Measurements from ENCODE around the gene CCDC91. TPM values are rescaled to one million over a fixed set of nuclear protein-coding genes. Genes with fewer than 3 reads are reported as not detected.

CCDC91 gene
- total RNA-seq (2011; cell fraction: chromatin; rRNA removed; ENCODE audit: low replicate concordance): 24.0 and 53.4 TPM in 2 replicates
- total RNA-seq (2011; cell fraction: nucleolus; rRNA removed): 11.8 and 13.6 TPM in 2 replicates
- total RNA-seq (2011; cell fraction: nucleoplasm; rRNA removed): 19.7 and 26.5 TPM in 2 replicates
- 21.4 and 26.3 TPM in 2 replicates for total RNA-seq (2014; rRNA removed)
- 29.5 and 38.1 TPM in 2 replicates for total RNA-seq (2014; rRNA removed; fragmentation: Illumina TruSeq; extraction: Trizol)
- 23.8 and 27.4 TPM in 2 replicates for total RNA-seq (2015; rRNA removed; fragmentation: Illumina TruSeq; extraction: Trizol)
- 23.9 and 24.3 TPM in 2 replicates for total RNA-seq (2021)
- 27.3 and 31.1 TPM in 2 replicates for polyA plus RNA-seq (2011; rRNA removed)
- 7.4 and 11.7 TPM in 2 replicates for polyA plus RNA-seq (2011; cell fraction: cytosol; rRNA removed)
- polyA plus RNA-seq (2011; cell fraction: nucleus; rRNA removed): 10.4 and 13.7 TPM in 2 replicates
- 22.1 and 24.8 TPM in 2 replicates for polyA plus RNA-seq (2012)
- 24.0 and 30.1 TPM in 2 replicates for polyA plus RNA-seq (2014; fragmentation: Illumina TruSeq; extraction: Trizol)
- polyA plus RNA-seq (2014; fragmentation: Nextera tagmentation; extraction: Ambion mirVana): 10 to 100 TPM; 10.1 to 11.3 TPM
- 20.9 and 23.7 TPM in 2 replicates for polyA plus RNA-seq (2014; rRNA removed)
- polyA minus RNA-seq (2011; rRNA and poly(A)+ RNA removed): 51.1 and 51.5 TPM in 2 replicates
- polyA minus RNA-seq (2011; cell fraction: cytosol; rRNA and poly(A)+ RNA removed): 21.2 and 22.4 TPM in 2 replicates
- polyA minus RNA-seq (2011; cell fraction: nucleus; rRNA and poly(A)+ RNA removed): 35.7 and 63.1 TPM in 2 replicates
- percentile 72 among the genes with signal in this experiment for Bru-seq, nascent RNA
- BruChase-seq, experiment 1, labeled RNA remaining after a 2-hour chase: percentile 81 among the genes with signal in this experiment
- percentile 73 among the genes with signal in this experiment for BruChase-seq, experiment 2, labeled RNA remaining after a 6-hour chase
- long read RNA-seq, experiment 1, transcript CCDC91-220 (16 exons, 2,738 nt): major isoform, 12 of 83 reads
- long read RNA-seq, experiment 1, partial matches to known transcripts: 10 of 83 reads
- long read RNA-seq, experiment 1, other reads (novel, unspliced or antisense): 58 of 83 reads
- long read RNA-seq, experiment 2, partial matches to known transcripts: 1 of 13 reads
- long read RNA-seq, experiment 2, other reads (novel, unspliced or antisense): 12 of 13 reads
- long read RNA-seq, experiment 3, partial matches to known transcripts: 9 of 25 reads
- long read RNA-seq, experiment 3, other reads (novel, unspliced or antisense): 12 of 25 reads

DNA sequence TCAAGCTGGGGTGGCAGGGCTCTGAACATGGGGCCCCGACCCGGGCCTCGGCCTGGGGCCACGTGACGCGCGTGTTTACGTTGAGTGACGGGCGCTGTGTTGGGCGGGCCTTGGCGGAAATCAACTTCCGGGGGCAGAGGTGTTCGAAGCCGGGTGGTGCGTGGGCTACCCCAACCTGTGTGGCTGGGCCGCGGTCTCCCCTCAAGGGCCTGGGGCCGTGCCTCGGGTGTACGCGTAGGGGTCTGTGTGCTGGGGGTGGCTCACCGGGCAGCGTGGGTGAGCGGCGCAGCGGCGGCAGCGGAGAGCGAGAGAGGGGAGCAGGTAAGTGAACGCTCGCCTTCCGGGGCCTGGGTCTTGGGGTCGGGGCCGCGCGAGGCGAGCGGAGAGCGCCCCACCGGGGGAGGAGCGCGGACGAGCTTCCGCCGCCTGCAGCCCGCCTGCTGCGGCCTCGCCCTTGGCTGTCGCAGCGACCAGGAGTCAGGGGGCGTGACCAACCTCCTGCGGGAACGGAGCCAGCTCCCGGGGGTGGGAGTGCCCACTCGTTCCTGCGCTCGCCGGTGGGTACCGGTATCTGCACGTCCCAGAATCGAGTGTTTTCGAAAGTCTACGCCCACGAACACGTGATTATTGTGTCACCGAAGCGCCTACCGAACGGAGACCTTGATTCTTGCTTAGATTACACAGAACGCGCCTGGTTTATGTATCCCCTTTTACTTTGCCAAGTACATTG lies at the start of gene CCDC91:
CCDC91 (plus strand) TSS at position 136 of the 730 bp plus-strand sequence. CDS start 66,760 bp downstream, outside the sequence.
- Histone ChIP-seq H3K9me1 (ENCODE audit: control insufficient read depth, insufficient read depth, low read length) (no peaks in the 10 kb centered on the region), H3K9ac (ENCODE audit: insufficient read depth in 1 of 2, low read depth in 2 of 2, low read length in 2 of 2) (peak within 1 kb of the TSS; percentile 93 to 95), H2AFZ (ENCODE audit: low read depth, low read length) (peak within 1 kb of the TSS; percentile 93), H3K27ac (ENCODE audit: extremely low read depth, low read depth, low read length) (peak within 1 kb of the TSS; percentile 96), H3K4me3 (peak within 1 kb of the TSS; percentile 66), H3K36me3 (ENCODE audit: control insufficient read depth, insufficient read depth, low read length) (no peaks in the 10 kb centered on the region), H3K79me2 (ENCODE audit: control insufficient read depth, insufficient read depth, low read length) (peaks cover 59% of the 10 kb centered on the region), H3K4me2 (ENCODE audit: insufficient read depth, low read length) (peak within 1 kb of the TSS; percentile 96), H3K4me1 (replicated peaks in 1 of 2; ENCODE audit: control insufficient read depth in 2 of 2, insufficient read depth in 2 of 2, low read length in 2 of 2) (peaks cover 8% of the 10 kb centered on the region in 2 experiments; a peak in 4 of 5 replicates), H3K27me3 (ENCODE audit: control insufficient read depth in 2 of 2, insufficient read depth in 2 of 2, low read length in 2 of 2) (no peaks in the 10 kb centered on the region), H3K9me3 (replicated peaks; ENCODE audit: control insufficient read depth, insufficient read depth, low read depth, low read length) (peaks cover 15% of the 10 kb centered on the region; the same call in 1 of the 2 replicates), H4K20me1 (replicated peaks; ENCODE audit: control insufficient read depth, insufficient read depth, low read length) (no peaks in the 10 kb centered on the region)
- FAIRE-seq: peak; percentile 89
- CTCF ChIA-PET (ENCODE audit: low intra/inter-chr PET ratio): no interaction called here
- no TSS peak for BruUV-seq (replicated peaks)
- intact Hi-C loops (cut with micrococcal nuclease) (loop anchor here (2.0 to 10.0 kb wide), 4 partner anchors 52 to 352 kb away; no protein-coding TSS in a partner anchor), in situ Hi-C loops (cut with MboI) (no loop called here)
- POLR2A ChIA-PET: interaction anchor here (0.6 to 2.1 kb wide), 16 partner anchors 11 to 389 kb away, joined by 3 to 8 read pairs (median 3); no protein-coding TSS in a partner anchor
- ATAC-seq: peak; percentile 90
- DNase-seq (ENCODE audit: extremely low read depth in 1 of 4, low spot score in 3 of 4): peak; percentile 88 to 95 (median 90)
- under 1% methylated on average over 62 of the region's 72 CpGs for WGBS (ENCODE audit: insufficient coverage, low coverage, missing lambda C conversion rate)
- TF ChIP-seq, protein P1, sequence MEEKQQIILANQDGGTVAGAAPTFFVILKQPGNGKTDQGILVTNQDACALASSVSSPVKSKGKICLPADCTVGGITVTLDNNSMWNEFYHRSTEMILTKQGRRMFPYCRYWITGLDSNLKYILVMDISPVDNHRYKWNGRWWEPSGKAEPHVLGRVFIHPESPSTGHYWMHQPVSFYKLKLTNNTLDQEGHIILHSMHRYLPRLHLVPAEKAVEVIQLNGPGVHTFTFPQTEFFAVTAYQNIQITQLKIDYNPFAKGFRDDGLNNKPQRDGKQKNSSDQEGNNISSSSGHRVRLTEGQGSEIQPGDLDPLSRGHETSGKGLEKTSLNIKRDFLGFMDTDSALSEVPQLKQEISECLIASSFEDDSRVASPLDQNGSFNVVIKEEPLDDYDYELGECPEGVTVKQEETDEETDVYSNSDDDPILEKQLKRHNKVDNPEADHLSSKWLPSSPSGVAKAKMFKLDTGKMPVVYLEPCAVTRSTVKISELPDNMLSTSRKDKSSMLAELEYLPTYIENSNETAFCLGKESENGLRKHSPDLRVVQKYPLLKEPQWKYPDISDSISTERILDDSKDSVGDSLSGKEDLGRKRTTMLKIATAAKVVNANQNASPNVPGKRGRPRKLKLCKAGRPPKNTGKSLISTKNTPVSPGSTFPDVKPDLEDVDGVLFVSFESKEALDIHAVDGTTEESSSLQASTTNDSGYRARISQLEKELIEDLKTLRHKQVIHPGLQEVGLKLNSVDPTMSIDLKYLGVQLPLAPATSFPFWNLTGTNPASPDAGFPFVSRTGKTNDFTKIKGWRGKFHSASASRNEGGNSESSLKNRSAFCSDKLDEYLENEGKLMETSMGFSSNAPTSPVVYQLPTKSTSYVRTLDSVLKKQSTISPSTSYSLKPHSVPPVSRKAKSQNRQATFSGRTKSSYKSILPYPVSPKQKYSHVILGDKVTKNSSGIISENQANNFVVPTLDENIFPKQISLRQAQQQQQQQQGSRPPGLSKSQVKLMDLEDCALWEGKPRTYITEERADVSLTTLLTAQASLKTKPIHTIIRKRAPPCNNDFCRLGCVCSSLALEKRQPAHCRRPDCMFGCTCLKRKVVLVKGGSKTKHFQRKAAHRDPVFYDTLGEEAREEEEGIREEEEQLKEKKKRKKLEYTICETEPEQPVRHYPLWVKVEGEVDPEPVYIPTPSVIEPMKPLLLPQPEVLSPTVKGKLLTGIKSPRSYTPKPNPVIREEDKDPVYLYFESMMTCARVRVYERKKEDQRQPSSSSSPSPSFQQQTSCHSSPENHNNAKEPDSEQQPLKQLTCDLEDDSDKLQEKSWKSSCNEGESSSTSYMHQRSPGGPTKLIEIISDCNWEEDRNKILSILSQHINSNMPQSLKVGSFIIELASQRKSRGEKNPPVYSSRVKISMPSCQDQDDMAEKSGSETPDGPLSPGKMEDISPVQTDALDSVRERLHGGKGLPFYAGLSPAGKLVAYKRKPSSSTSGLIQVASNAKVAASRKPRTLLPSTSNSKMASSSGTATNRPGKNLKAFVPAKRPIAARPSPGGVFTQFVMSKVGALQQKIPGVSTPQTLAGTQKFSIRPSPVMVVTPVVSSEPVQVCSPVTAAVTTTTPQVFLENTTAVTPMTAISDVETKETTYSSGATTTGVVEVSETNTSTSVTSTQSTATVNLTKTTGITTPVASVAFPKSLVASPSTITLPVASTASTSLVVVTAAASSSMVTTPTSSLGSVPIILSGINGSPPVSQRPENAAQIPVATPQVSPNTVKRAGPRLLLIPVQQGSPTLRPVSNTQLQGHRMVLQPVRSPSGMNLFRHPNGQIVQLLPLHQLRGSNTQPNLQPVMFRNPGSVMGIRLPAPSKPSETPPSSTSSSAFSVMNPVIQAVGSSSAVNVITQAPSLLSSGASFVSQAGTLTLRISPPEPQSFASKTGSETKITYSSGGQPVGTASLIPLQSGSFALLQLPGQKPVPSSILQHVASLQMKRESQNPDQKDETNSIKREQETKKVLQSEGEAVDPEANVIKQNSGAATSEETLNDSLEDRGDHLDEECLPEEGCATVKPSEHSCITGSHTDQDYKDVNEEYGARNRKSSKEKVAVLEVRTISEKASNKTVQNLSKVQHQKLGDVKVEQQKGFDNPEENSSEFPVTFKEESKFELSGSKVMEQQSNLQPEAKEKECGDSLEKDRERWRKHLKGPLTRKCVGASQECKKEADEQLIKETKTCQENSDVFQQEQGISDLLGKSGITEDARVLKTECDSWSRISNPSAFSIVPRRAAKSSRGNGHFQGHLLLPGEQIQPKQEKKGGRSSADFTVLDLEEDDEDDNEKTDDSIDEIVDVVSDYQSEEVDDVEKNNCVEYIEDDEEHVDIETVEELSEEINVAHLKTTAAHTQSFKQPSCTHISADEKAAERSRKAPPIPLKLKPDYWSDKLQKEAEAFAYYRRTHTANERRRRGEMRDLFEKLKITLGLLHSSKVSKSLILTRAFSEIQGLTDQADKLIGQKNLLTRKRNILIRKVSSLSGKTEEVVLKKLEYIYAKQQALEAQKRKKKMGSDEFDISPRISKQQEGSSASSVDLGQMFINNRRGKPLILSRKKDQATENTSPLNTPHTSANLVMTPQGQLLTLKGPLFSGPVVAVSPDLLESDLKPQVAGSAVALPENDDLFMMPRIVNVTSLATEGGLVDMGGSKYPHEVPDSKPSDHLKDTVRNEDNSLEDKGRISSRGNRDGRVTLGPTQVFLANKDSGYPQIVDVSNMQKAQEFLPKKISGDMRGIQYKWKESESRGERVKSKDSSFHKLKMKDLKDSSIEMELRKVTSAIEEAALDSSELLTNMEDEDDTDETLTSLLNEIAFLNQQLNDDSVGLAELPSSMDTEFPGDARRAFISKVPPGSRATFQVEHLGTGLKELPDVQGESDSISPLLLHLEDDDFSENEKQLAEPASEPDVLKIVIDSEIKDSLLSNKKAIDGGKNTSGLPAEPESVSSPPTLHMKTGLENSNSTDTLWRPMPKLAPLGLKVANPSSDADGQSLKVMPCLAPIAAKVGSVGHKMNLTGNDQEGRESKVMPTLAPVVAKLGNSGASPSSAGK (IDR thresholded peaks at IDR 0.05): peak; percentile 95
- TF ChIP-seq ZBTB1 (CRISPR knock-in tag; IDR thresholded peaks at IDR 0.05; ENCODE audit: borderline replicate concordance, low read depth): peak; percentile 77
